Keratinocyte (primary cell): ENCODE measurements around the gene STX8. TPM values are rescaled to one million over a fixed set of nuclear protein-coding genes. Genes with fewer than 3 reads are reported as not detected.

ENCODE experiments used
- DNase-seq: peaks from one replicate; pipeline ENCODE4 v3.0.0-alpha.2; 2011; ENCODE audit warnings: low read depth, missing footprints, low spot score
- FAIRE-seq: peaks from 2 replicates; lab custom pipeline; 2011; peaks lifted over from hg19 to GRCh38; lab: Jason Lieb, UNC
- H2AFZ ChIP-seq: 2 replicates; pipeline ENCODE4 v1.6.0; 2012; ENCODE audit warnings: low read length, control low read depth, inconsistent platforms; ENCODE audit not compliant: control insufficient read depth
- H3K27ac ChIP-seq: 2 replicates; pipeline ENCODE4 v1.5.1; 2011; ENCODE audit warnings: low read length; ENCODE audit not compliant: control insufficient read depth, insufficient read depth
- H3K27me3 ChIP-seq: 3 replicates; pipeline ENCODE4 v1.6.0; 2011; ENCODE audit warnings: low read length; ENCODE audit not compliant: control insufficient read depth, insufficient read depth; ENCODE audit errors: extremely low read depth
- H3K36me3 ChIP-seq, 2 experiments: 2 replicates in 1 of 2; 3 replicates in 1 of 2; pipeline ENCODE4 v1.5.1; 2011; ENCODE audit warnings: low read length in 2 of 2, mild to moderate bottlenecking in 1 of 2; ENCODE audit not compliant: control insufficient read depth in 2 of 2, insufficient read depth in 2 of 2; ENCODE audit errors: extremely low read depth in 1 of 2
- H3K4me1 ChIP-seq: 3 replicates; pipeline ENCODE4 v1.5.1; 2011; ENCODE audit warnings: low read length; ENCODE audit not compliant: control insufficient read depth, insufficient read depth; ENCODE audit errors: extremely low read depth
- H3K4me2 ChIP-seq: 3 replicates; pipeline ENCODE4 v1.6.0; 2011; ENCODE audit warnings: low read depth, low read length; ENCODE audit not compliant: control insufficient read depth, insufficient read depth; ENCODE audit errors: extremely low read depth
- H3K4me3 ChIP-seq, 3 experiments: fragments of 200-600 bp in 1 of 3; sonication (generic) in 1 of 3; 2 replicates in 2 of 3; 3 replicates in 1 of 3; pipeline ENCODE4 v1.5.1; 2011 to 2016; ENCODE audit warnings: low read length in 3 of 3, mild to moderate bottlenecking in 3 of 3, control low read depth in 2 of 3, inconsistent platforms in 1 of 3, low read depth in 1 of 3, mixed read lengths in 1 of 3, mixed run types in 1 of 3, moderate library complexity in 1 of 3; ENCODE audit not compliant: control insufficient read depth in 2 of 3, insufficient read depth in 2 of 3; ENCODE audit errors: extremely low read depth in 1 of 3
- H3K79me2 ChIP-seq: 2 replicates; pipeline ENCODE4 v1.6.0; 2012; ENCODE audit warnings: low read length; ENCODE audit not compliant: control insufficient read depth, insufficient read depth
- H3K9ac ChIP-seq: 3 replicates; pipeline ENCODE4 v1.6.0; 2011; ENCODE audit warnings: low read length; ENCODE audit not compliant: control insufficient read depth, insufficient read depth; ENCODE audit errors: extremely low read depth
- H3K9me1 ChIP-seq: 3 replicates; pipeline ENCODE4 v1.6.0; 2011; ENCODE audit warnings: low read length; ENCODE audit not compliant: control insufficient read depth, insufficient read depth; ENCODE audit errors: extremely low read depth
- H3K9me3 ChIP-seq: 2 replicates; pipeline ENCODE4 v1.5.1; 2012; ENCODE audit warnings: low read depth, low read length; ENCODE audit not compliant: control insufficient read depth
- H4K20me1 ChIP-seq: 3 replicates; pipeline ENCODE4 v1.6.0; 2011; ENCODE audit warnings: low read length; ENCODE audit not compliant: control insufficient read depth, insufficient read depth; ENCODE audit errors: extremely low read depth
- CTCF ChIP-seq, 3 experiments: IDR thresholded peaks in 1 of 3; conservative IDR thresholded peaks in 1 of 3; optimal IDR thresholded peaks in 1 of 3; 2 replicates in 2 of 3; 3 replicates in 1 of 3; pipeline versions ENCODE3 to v1.5.1; 2011; ENCODE audit warnings: low read length in 3 of 3, mild to moderate bottlenecking in 3 of 3, moderate library complexity in 2 of 3, control low read depth in 1 of 3, inconsistent platforms in 1 of 3; ENCODE audit not compliant: insufficient read depth in 2 of 3; ENCODE audit errors: extremely low read depth in 1 of 3
- EZH2 ChIP-seq: IDR thresholded peaks from one replicate; pipeline ENCODE4 v1.6.1; 2012; ENCODE audit warnings: inconsistent platforms, mild to moderate bottlenecking, low read length, moderate library complexity
- dilution Hi-C: fragments of 300-500 bp; cut with MboI; formaldehyde crosslinking; loops from one replicate; pipeline ENCODE4 v1.7.0; 2020; ENCODE audit warnings: low sequenced_read_pairs; ENCODE audit not compliant: extremely low pct_ligation_motif_present
- polyA plus RNA-seq, 5 experiments: library from polyadenylated mRNA; depleted of rRNA in 3 of 5; stranded (reverse) in 3 of 5; stranded (forward) in 1 of 5; unstranded in 1 of 5; fragments of >200 nt; gene quantifications; 1 replicate in 1 of 5; 2 replicates in 3 of 5; 3 replicates in 1 of 5; pipeline versions ENCODE4 v1.2.1 to v1.2.3, GENCODE V29; 2011 to 2012; ENCODE audit warnings: missing spikeins in 2 of 5, low read depth in 1 of 5, low replicate concordance in 1 of 5

Gene STX8
- polyA plus RNA-seq, 1 donor (not counting 4 experiments of a cell fraction or from before 2014, with no cell fraction given), result 90.3 TPM

- Histone ChIP-seq H3K9ac (no peak overlapping the region), H3K79me2 (no peaks in the 10 kb centered on the region), H4K20me1 (no peaks in the 10 kb centered on the region), H3K9me3 (no peaks in the 10 kb centered on the region), H3K9me1 (no peaks in the 10 kb centered on the region), H3K4me2 (no peak overlapping the region), H3K36me3 (no peaks in the 10 kb centered on the region), H2AFZ (no peak overlapping the region), H3K4me3 (no peak overlapping the region), H3K27me3 (peaks cover 7% of the 10 kb centered on the region), H3K27ac (no peak overlapping the region), H3K4me1 (peaks cover 5% of the 10 kb centered on the region)
- dilution Hi-C loops, result no loop called here
- no peak for DNase-seq
- TF ChIP-seq EZH2 (no peak), CTCF (optimal IDR thresholded peaks at IDR 0.05 in 1 of 3, IDR thresholded peaks at IDR 0.05 in 1 of 3, conservative IDR thresholded peaks at IDR 0.05 in 1 of 3; ENCODE audit: extremely low read depth in 1 of 3, insufficient read depth in 2 of 3, low read length in 3 of 3) (no peak)
- FAIRE-seq, result no peak
Measured at GRCh38 chr17:9235346-9235745, 340.3 kb downstream of the STX8 start.

GRCh38 chr17:9234389-9234945 is 341.2 kb downstream of the STX8 start:
- DNase-seq (no peak), FAIRE-seq (no peak)
- Histone ChIP-seq H3K79me2 (no peaks in the 10 kb centered on the region), H3K27ac (no peak overlapping the region), H3K36me3 (no peaks in the 10 kb centered on the region), H3K9me3 (no peaks in the 10 kb centered on the region), H4K20me1 (no peaks in the 10 kb centered on the region), H3K27me3 (peaks cover 5% of the 10 kb centered on the region), H3K9ac (no peak overlapping the region), H3K4me2 (no peak overlapping the region), H2AFZ (no peak overlapping the region), H3K4me3 (no peak overlapping the region), H3K9me1 (no peaks in the 10 kb centered on the region), H3K4me1 (peaks cover 2% of the 10 kb centered on the region)
- no peak for TF ChIP-seq EZH2
- no peak for TF ChIP-seq CTCF (optimal IDR thresholded peaks at IDR 0.05 in 1 of 3, IDR thresholded peaks at IDR 0.05 in 1 of 3, conservative IDR thresholded peaks at IDR 0.05 in 1 of 3; ENCODE audit: extremely low read depth in 1 of 3, insufficient read depth in 2 of 3, low read length in 3 of 3)
- dilution Hi-C loops, result no loop called here
